ENCODE measurements around the gene ZNF423.

ZNF423 gene

GRCh38 chr16:49610983-49611382 lies 244.9 kb downstream of the ZNF423 start:
- Histone ChIP-seq H3K4me3 (ENCODE audit: low read depth, low read length, poor library complexity, severe bottlenecking) (no peak overlapping the region), H3K9me2 (ENCODE audit: low read depth, low read length) (no peaks in the 10 kb centered on the region; the same call in 1 of the 2 replicates), H3K36me3 (ENCODE audit: insufficient read depth, low read length) (no peaks in the 10 kb centered on the region), H3K4me2 (ENCODE audit: low read length) (no peak overlapping the region), H3F3A (ENCODE audit: insufficient read depth, low read length) (no peaks in the 10 kb centered on the region), H3K79me2 (ENCODE audit: insufficient read depth, low read length) (no peaks in the 10 kb centered on the region), H3K9ac (ENCODE audit: low read length) (no peak overlapping the region), H3K27me3 (ENCODE audit: insufficient read depth, low read length) (no peaks in the 10 kb centered on the region), H3K4me1 (ENCODE audit: insufficient read depth, low read length, severe bottlenecking) (no peaks in the 10 kb centered on the region), H2AFZ (ENCODE audit: low read length) (no peak overlapping the region), H4K20me1 (ENCODE audit: insufficient read depth, low read length) (no peaks in the 10 kb centered on the region), H3K27ac (ENCODE audit: low read depth, low read length, poor library complexity, severe bottlenecking) (no peak overlapping the region), H3K9me3 (ENCODE audit: low read length) (no peaks in the 10 kb centered on the region)
- no peak for TF ChIP-seq CTCF (IDR thresholded peaks at IDR 0.05; ENCODE audit: low read length)

- Histone ChIP-seq H2AFZ (ENCODE audit: low read length) (no peak overlapping the region), H3K36me3 (ENCODE audit: insufficient read depth, low read length) (no peaks in the 10 kb centered on the region), H3K9me2 (ENCODE audit: low read depth, low read length) (no peaks in the 10 kb centered on the region; the same call in 1 of the 2 replicates), H3K4me1 (ENCODE audit: insufficient read depth, low read length, severe bottlenecking) (no peaks in the 10 kb centered on the region), H3K4me3 (ENCODE audit: low read depth, low read length, poor library complexity, severe bottlenecking) (no peak overlapping the region), H4K20me1 (ENCODE audit: insufficient read depth, low read length) (no peaks in the 10 kb centered on the region), H3K27me3 (ENCODE audit: insufficient read depth, low read length) (no peaks in the 10 kb centered on the region), H3K79me2 (ENCODE audit: insufficient read depth, low read length) (no peaks in the 10 kb centered on the region), H3K4me2 (ENCODE audit: low read length) (no peak overlapping the region), H3F3A (ENCODE audit: insufficient read depth, low read length) (no peaks in the 10 kb centered on the region), H3K9me3 (ENCODE audit: low read length) (no peaks in the 10 kb centered on the region), H3K9ac (ENCODE audit: low read length) (no peak overlapping the region), H3K27ac (ENCODE audit: low read depth, low read length, poor library complexity, severe bottlenecking) (no peak overlapping the region)
- TF ChIP-seq EZH2 (IDR thresholded peaks at IDR 0.05; ENCODE audit: borderline replicate concordance, low read length) (no peak), CTCF (IDR thresholded peaks at IDR 0.05; ENCODE audit: low read length) (no peak)
These were observed 247.1 kb downstream of the ZNF423 start for GRCh38 chr16:49608779-49609178.

- Histone ChIP-seq H3K36me3 (ENCODE audit: insufficient read depth, low read length) (no peaks in the 10 kb centered on the region), H3K27me3 (ENCODE audit: insufficient read depth, low read length) (no peaks in the 10 kb centered on the region), H4K20me1 (ENCODE audit: insufficient read depth, low read length) (no peaks in the 10 kb centered on the region), H3K27ac (ENCODE audit: low read depth, low read length, poor library complexity, severe bottlenecking) (no peak overlapping the region), H2AFZ (ENCODE audit: low read length) (no peak overlapping the region), H3K4me2 (ENCODE audit: low read length) (no peak overlapping the region), H3K4me1 (ENCODE audit: insufficient read depth, low read length, severe bottlenecking) (no peaks in the 10 kb centered on the region), H3K9ac (ENCODE audit: low read length) (no peak overlapping the region), H3F3A (ENCODE audit: insufficient read depth, low read length) (no peaks in the 10 kb centered on the region), H3K9me3 (ENCODE audit: low read length) (no peaks in the 10 kb centered on the region), H3K4me3 (ENCODE audit: low read depth, low read length, poor library complexity, severe bottlenecking) (no peak overlapping the region), H3K9me2 (ENCODE audit: low read depth, low read length) (no peaks in the 10 kb centered on the region; the same call in 1 of the 2 replicates), H3K79me2 (ENCODE audit: insufficient read depth, low read length) (no peaks in the 10 kb centered on the region)
- no peak for TF ChIP-seq CTCF (IDR thresholded peaks at IDR 0.05; ENCODE audit: low read length)
- TF ChIP-seq EZH2 (IDR thresholded peaks at IDR 0.05; ENCODE audit: borderline replicate concordance, low read length): no peak
These were observed 247.8 kb downstream of the ZNF423 start for GRCh38 chr16:49608098-49608497.
